Measurements from ENCODE around the gene PYGO2.

PYGO2 gene, protein sequence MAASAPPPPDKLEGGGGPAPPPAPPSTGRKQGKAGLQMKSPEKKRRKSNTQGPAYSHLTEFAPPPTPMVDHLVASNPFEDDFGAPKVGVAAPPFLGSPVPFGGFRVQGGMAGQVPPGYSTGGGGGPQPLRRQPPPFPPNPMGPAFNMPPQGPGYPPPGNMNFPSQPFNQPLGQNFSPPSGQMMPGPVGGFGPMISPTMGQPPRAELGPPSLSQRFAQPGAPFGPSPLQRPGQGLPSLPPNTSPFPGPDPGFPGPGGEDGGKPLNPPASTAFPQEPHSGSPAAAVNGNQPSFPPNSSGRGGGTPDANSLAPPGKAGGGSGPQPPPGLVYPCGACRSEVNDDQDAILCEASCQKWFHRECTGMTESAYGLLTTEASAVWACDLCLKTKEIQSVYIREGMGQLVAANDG
- 48.2 to 58.1 (median 51.5) reads per million in 3 donors for total RNA-seq

DNA sequence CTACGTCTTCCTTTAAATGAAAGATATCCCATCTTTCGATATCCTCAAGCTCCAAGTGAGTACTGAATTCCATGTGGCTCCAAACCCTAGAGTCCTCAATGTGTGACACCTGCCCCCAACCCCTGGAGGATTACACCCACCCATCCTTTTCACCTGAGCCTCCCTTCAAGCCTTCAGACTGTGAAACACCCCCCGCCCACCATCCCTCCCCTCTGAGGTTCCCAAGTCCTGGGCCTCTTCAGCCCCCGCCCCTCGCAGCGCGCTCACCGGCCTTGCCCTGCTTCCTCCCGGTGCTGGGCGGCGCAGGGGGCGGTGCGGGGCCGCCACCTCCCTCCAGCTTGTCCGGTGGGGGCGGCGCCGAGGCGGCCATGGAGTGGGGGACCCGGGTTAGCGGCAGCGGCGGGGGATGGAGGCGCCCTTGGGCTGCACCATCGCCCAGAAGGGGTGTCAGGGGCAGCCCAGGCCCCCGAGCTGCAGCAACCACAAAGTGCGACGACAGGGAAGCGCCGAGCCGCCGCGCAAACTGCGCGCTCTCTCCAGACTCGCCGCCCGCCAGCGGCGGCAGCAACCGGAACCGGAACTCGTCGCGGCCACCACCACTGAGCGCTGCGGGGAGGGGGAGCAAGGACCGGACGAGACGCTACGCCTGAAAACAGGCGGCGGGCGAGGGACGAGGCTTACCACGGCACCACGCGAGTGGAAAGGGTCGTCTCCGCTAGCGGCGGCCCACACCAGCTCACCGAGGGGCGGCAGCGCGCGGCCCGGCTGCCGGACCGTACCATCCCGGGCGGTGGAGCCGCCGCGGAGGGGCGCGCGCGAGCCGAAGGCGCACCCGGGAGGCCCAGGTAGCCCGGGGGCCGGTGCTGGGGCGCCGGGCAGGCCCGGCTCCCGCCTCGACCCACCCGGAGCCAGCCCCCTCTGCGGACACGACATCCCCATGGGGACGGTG is at the start of gene PYGO2:
TSS of gene PYGO2 (minus strand) at position 576 of the 949 bp plus-strand sequence. CDS start at position 370, 206 bp downstream.
- Histone ChIP-seq H3K4me1 (ENCODE audit: control insufficient read depth, insufficient read depth, low read length, poor library complexity, severe bottlenecking) (peaks cover 19% of the 10 kb centered on the region), H3K27me3 (replicated peaks; ENCODE audit: control insufficient read depth, insufficient read depth, low read length, poor library complexity, severe bottlenecking) (no peaks in the 10 kb centered on the region), H3K4me3 (ENCODE audit: insufficient read depth, low read depth, low read length, poor library complexity, severe bottlenecking) (peak within 1 kb of the TSS; percentile 80), H3K36me3 (ENCODE audit: control insufficient read depth, insufficient read depth, low read length) (peaks cover 50% of the 10 kb centered on the region), H3K9me3 (ENCODE audit: control insufficient read depth, low read length) (no peaks in the 10 kb centered on the region), H3K27ac (ENCODE audit: insufficient read depth, low read length, poor library complexity, severe bottlenecking) (peak within 1 kb of the TSS; percentile 96)
- peak; percentile 71 to 79 (median 77) for DNase-seq

DNA sequence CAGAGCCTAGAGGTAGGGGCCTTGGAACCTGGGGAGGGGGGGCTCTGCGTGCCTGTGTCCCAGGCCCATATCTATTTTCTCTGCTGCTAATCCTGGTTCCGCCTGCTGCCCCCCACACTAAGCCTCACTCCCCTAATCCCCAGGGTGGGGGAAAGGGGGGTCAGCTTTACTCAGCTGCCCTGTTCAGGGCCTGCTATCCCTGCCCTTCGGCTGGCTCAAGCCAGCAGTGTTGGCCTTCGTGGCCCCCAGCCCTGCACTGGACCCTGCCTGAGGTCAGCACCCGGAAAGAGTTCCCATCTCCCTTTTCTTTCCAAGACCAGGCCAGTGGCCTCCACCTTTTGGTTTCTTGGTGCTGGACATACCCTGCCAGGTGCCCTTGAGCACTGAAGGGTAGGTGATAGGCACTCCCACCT is 49.4 kb upstream of the PYGO2 start:
- Histone ChIP-seq H3K4me1 (ENCODE audit: control insufficient read depth, insufficient read depth, low read length, poor library complexity, severe bottlenecking) (peaks cover 90% of the 10 kb centered on the region), H3K4me3 (ENCODE audit: insufficient read depth, low read depth, low read length, poor library complexity, severe bottlenecking) (peak overlapping the region; percentile 56), H3K27me3 (replicated peaks; ENCODE audit: control insufficient read depth, insufficient read depth, low read length, poor library complexity, severe bottlenecking) (no peaks in the 10 kb centered on the region), H3K9me3 (ENCODE audit: control insufficient read depth, low read length) (no peaks in the 10 kb centered on the region), H3K36me3 (ENCODE audit: control insufficient read depth, insufficient read depth, low read length) (peaks cover 20% of the 10 kb centered on the region), H3K27ac (ENCODE audit: insufficient read depth, low read length, poor library complexity, severe bottlenecking) (peak overlapping the region; percentile 77)
- no peak for DNase-seq

DNA sequence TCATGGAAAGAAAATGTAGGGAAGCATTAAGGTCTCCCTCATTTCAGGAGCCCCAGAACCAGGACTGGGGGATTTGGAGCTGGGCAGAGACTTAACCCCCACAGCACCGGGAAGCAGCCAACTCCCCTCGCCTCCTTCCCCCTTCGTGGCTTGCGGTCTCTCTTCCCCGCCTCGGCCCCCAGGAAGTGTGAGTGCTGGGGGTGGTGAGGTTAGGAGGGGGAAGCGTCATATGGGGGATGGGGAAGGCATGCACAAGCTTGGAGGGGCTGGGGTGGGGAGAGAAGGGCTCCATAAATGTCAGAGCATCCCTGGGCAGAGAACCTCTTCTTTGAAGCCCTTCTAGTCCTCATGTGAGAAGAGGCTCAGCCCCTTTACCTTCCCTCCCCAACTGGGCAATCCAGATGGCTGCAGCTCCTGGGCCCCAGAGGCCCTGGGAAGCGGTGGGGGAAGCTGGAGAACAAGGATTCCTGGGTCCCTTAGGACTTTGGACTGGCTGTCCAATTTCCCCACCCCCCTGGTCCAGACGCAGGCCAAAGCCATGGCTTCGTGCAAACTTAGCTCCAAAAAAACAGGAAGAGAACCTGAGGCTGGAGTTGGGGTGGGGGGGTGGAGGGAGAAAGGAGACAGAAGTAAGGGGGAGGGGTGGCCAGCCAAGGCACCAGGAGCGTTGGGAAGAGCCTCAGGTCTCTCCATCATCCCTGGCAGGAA is 48.8 kb upstream of the PYGO2 start:
- peaks cover 14% of the 10 kb centered on the region for H3K36me3 ChIP-seq (ENCODE audit: control insufficient read depth, insufficient read depth, low read length)
- H3K4me1 ChIP-seq (ENCODE audit: control insufficient read depth, insufficient read depth, low read length, poor library complexity, severe bottlenecking): peaks cover 90% of the 10 kb centered on the region
- H3K27ac ChIP-seq (ENCODE audit: insufficient read depth, low read length, poor library complexity, severe bottlenecking): peak overlapping the region; percentile 77
- DNase-seq: peak in 1 of 3 donors; percentile 23
- H3K4me3 ChIP-seq (ENCODE audit: insufficient read depth, low read depth, low read length, poor library complexity, severe bottlenecking): peak overlapping the region; percentile 56
- H3K27me3 ChIP-seq (replicated peaks; ENCODE audit: control insufficient read depth, insufficient read depth, low read length, poor library complexity, severe bottlenecking): no peaks in the 10 kb centered on the region
- no peaks in the 10 kb centered on the region for H3K9me3 ChIP-seq (ENCODE audit: control insufficient read depth, low read length)

DNA sequence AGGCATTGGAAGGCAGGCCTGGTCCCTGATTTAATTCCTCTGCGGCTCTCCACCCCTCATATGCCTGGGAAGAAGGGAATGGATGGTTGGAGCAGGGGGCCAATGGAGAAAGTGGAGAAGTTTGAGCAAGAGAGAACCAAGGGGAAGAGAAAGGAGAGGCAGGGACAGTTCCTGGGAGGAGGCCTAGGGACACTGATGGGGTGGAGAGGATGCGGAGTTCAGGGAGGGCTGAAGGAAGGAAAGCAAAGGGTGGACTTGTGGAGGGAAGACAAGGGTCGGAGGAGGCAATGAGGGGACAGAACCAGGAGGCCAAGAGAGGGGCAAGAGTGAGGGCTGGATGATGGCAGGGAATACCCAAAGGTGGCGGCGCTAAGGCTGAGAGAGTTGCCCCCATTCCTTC is 48.2 kb upstream of the PYGO2 start:
- H3K9me3 ChIP-seq (ENCODE audit: control insufficient read depth, low read length): no peaks in the 10 kb centered on the region
- peak overlapping the region; percentile 56 for H3K4me3 ChIP-seq (ENCODE audit: insufficient read depth, low read depth, low read length, poor library complexity, severe bottlenecking)
- H3K36me3 ChIP-seq (ENCODE audit: control insufficient read depth, insufficient read depth, low read length): peaks cover 8% of the 10 kb centered on the region
- peaks cover 90% of the 10 kb centered on the region for H3K4me1 ChIP-seq (ENCODE audit: control insufficient read depth, insufficient read depth, low read length, poor library complexity, severe bottlenecking)
- no peaks in the 10 kb centered on the region for H3K27me3 ChIP-seq (replicated peaks; ENCODE audit: control insufficient read depth, insufficient read depth, low read length, poor library complexity, severe bottlenecking)
- H3K27ac ChIP-seq (ENCODE audit: insufficient read depth, low read length, poor library complexity, severe bottlenecking): peak overlapping the region; percentile 77
- DNase-seq: no peak

DNA sequence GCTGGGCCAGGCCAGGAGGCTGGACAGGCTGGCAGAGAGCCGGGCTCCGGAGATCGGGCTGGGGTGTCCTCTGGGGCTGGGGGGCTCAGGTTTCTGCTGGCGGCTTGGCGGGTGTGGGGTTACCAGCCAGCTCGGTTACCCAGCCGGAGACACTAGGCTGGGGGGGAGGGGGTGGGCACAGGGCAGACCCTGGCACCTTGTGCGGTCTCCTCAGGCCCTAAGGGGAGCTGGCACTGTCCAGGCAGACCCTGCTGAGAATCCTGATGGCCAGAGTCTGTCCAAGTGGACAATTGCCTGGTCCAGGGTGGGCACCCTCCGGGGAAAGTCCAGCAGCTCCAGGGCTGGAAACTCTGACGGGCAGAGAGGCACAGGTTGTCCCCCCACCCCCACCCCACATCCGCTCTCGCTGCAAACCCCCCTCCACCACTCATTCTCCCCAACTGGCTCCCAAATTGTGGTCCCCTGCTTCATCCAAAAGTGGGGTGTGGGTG is 47.7 kb upstream of the PYGO2 start:
- peak overlapping the region; percentile 56 for H3K4me3 ChIP-seq (ENCODE audit: insufficient read depth, low read depth, low read length, poor library complexity, severe bottlenecking)
- H3K9me3 ChIP-seq (ENCODE audit: control insufficient read depth, low read length): no peaks in the 10 kb centered on the region
- no peak for DNase-seq
- peaks cover 90% of the 10 kb centered on the region for H3K4me1 ChIP-seq (ENCODE audit: control insufficient read depth, insufficient read depth, low read length, poor library complexity, severe bottlenecking)
- H3K27me3 ChIP-seq (replicated peaks; ENCODE audit: control insufficient read depth, insufficient read depth, low read length, poor library complexity, severe bottlenecking): no peaks in the 10 kb centered on the region
- peaks cover 4% of the 10 kb centered on the region for H3K36me3 ChIP-seq (ENCODE audit: control insufficient read depth, insufficient read depth, low read length)
- H3K27ac ChIP-seq (ENCODE audit: insufficient read depth, low read length, poor library complexity, severe bottlenecking): peak overlapping the region; percentile 77

DNA sequence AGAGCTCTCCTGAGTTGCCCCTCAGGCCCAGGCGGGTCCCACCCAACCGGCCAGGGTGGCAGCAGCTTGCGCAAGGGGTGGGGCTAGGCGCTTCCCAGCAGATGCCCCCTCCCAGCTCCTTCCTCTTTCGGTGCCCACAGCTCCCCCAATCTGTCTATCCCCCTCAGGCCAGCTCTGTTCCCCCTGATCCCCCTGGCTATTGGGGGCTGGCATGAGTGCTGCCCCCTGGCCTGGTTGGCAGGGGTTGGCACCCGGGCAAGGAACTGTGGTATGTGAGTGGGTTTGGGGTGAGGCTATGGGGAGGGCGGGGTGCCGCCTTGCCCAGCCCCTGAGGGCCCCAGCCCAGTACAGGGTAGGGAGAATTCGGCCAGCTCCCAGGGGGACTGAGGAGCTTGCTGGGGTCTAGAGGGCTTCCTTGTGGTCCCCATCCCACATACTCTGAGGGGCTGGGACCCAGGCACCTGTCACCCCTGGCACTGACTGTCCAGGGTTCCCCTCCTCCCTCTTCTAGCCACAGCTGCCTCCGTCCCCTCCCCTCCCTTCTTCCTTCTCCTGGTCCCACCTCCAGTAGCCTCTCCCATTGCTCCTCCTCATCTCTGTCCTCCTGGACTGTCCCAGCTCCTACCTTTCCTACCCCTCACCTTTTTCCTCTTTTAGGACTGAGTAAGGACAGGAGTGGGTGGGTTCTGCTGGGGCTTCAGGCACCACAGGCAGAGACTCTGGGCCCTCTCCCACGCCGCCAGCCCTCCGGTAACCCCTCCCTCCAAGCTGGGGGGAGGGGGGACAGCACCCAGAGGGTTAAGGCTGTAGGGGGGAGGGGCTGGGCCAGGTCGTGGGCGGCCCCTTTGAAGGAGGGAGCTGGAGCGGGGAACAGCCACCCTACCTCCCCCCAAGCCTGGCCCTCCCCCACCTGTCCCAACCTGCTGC is 46.7 kb upstream of the PYGO2 start:
- Histone ChIP-seq H3K9me3 (ENCODE audit: control insufficient read depth, low read length) (no peaks in the 10 kb centered on the region), H3K36me3 (ENCODE audit: control insufficient read depth, insufficient read depth, low read length) (no peaks in the 10 kb centered on the region), H3K27me3 (replicated peaks; ENCODE audit: control insufficient read depth, insufficient read depth, low read length, poor library complexity, severe bottlenecking) (no peaks in the 10 kb centered on the region), H3K4me3 (ENCODE audit: insufficient read depth, low read depth, low read length, poor library complexity, severe bottlenecking) (peak overlapping the region; percentile 56), H3K27ac (ENCODE audit: insufficient read depth, low read length, poor library complexity, severe bottlenecking) (peak overlapping the region; percentile 77), H3K4me1 (ENCODE audit: control insufficient read depth, insufficient read depth, low read length, poor library complexity, severe bottlenecking) (peaks cover 89% of the 10 kb centered on the region)
- DNase-seq: no peak

DNA sequence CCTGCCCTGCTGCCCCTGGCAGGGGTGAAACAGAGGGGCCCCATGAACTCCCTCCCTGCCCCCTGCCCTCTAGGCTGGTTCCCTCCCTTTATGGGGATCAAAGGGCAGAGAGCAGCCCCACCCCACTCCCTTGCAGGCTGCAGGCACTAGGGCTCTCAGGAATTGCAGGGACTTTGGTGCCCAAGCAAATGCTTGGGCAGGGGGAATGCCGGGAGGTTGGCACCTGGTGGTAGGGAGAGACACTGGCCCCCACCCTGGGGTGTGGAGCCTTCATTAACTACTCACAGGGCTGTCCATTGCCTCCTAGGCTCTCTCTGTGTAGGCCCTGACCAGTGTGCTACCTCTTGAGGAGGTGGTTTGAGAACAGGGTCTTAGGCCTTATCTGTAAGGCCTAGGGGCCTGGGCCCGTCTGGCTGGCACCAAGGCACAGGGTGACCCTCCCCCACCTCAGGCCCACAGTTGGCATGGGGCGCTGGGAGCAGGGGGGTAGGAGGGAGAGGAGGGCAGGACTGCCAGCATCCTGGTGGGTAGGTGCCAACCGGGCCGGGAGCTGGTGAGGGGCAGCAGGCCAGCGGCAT is 45.8 kb upstream of the PYGO2 start:
- Histone ChIP-seq H3K27ac (ENCODE audit: insufficient read depth, low read length, poor library complexity, severe bottlenecking) (peak overlapping the region; percentile 77), H3K4me1 (ENCODE audit: control insufficient read depth, insufficient read depth, low read length, poor library complexity, severe bottlenecking) (peaks cover 79% of the 10 kb centered on the region), H3K4me3 (ENCODE audit: insufficient read depth, low read depth, low read length, poor library complexity, severe bottlenecking) (no peak overlapping the region), H3K27me3 (replicated peaks; ENCODE audit: control insufficient read depth, insufficient read depth, low read length, poor library complexity, severe bottlenecking) (no peaks in the 10 kb centered on the region), H3K9me3 (ENCODE audit: control insufficient read depth, low read length) (no peaks in the 10 kb centered on the region), H3K36me3 (ENCODE audit: control insufficient read depth, insufficient read depth, low read length) (no peaks in the 10 kb centered on the region)
- no peak for DNase-seq

DNA sequence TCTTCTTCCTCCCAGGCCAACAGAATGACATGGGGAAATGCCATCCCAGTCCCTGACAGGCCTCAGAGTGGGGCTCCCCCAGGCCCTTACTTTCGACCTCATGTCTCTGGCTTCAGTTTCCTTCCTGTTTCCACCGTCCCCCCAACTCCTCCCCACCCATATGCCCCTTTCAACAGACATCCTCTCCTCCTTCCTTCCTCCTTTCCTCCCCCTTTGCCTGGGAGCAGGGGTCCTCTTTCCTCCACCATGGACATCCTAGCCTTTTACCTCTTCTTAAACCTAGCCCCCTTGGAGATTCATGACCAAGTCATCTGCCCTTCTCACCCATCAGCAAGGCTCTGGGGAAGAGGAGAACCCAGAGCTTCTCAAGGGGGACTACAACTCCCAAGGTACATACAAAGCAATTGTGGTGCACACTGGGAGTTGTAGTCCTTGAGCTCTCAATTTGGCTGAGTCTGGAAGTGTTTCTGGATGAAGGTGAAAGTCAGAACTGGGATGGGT is 45.1 kb upstream of the PYGO2 start:
- H3K27me3 ChIP-seq (replicated peaks; ENCODE audit: control insufficient read depth, insufficient read depth, low read length, poor library complexity, severe bottlenecking): no peaks in the 10 kb centered on the region
- H3K4me1 ChIP-seq (ENCODE audit: control insufficient read depth, insufficient read depth, low read length, poor library complexity, severe bottlenecking): peaks cover 75% of the 10 kb centered on the region
- no peak for DNase-seq
- no peak overlapping the region for H3K4me3 ChIP-seq (ENCODE audit: insufficient read depth, low read depth, low read length, poor library complexity, severe bottlenecking)
- peak overlapping the region; percentile 77 for H3K27ac ChIP-seq (ENCODE audit: insufficient read depth, low read length, poor library complexity, severe bottlenecking)
- H3K36me3 ChIP-seq (ENCODE audit: control insufficient read depth, insufficient read depth, low read length): no peaks in the 10 kb centered on the region
- no peaks in the 10 kb centered on the region for H3K9me3 ChIP-seq (ENCODE audit: control insufficient read depth, low read length)
